SK-N-SH treated with all-trans-retinoic acid at 6 μM for 48 hours (cell line): ENCODE results near the gene CD63.

Experiments used
- ARNTL ChIP-seq: fragments of 450-650 bp; formaldehyde crosslinking; IDR thresholded peaks from 2 replicates; pipeline ENCODE4 v1.5.0; 2020; ENCODE audit warnings: low read depth, mild to moderate bottlenecking, moderate library complexity, borderline replicate concordance
- BACH2 ChIP-seq: fragments of 250-450 bp; sonication (Bioruptor Pico); IDR thresholded peaks from 2 replicates; pipeline ENCODE4 v1.9.0; 2021; ENCODE audit warnings: mild to moderate bottlenecking, borderline replicate concordance
- ESRRG ChIP-seq: fragments of 250-450 bp; sonication (Bioruptor Pico); IDR thresholded peaks from 2 replicates; pipeline ENCODE4 v1.6.1; 2021; ENCODE audit warnings: mild to moderate bottlenecking
- GLIS3 ChIP-seq: fragments of 250-450 bp; sonication (Bioruptor Pico); IDR thresholded peaks from 2 replicates; pipeline ENCODE4 v1.5.0; 2020; ENCODE audit warnings: mild to moderate bottlenecking, moderate library complexity
- OSR1 ChIP-seq: fragments of 250-450 bp; sonication (Bioruptor Pico); IDR thresholded peaks from 2 replicates; pipeline ENCODE4 v1.8.0; 2022; ENCODE audit warnings: moderate library complexity, mild to moderate bottlenecking, inconsistent platforms
- PPARA ChIP-seq: fragments of 250-450 bp; sonication (Bioruptor Pico); IDR thresholded peaks from 2 replicates; pipeline ENCODE4 v1.5.0; 2020; ENCODE audit warnings: mild to moderate bottlenecking, borderline replicate concordance
- RARB ChIP-seq: fragments of 250-450 bp; sonication (Bioruptor Pico); IDR thresholded peaks from 2 replicates; pipeline ENCODE4 v1.8.0; 2021; ENCODE audit warnings: mild to moderate bottlenecking, moderate library complexity
- TOX ChIP-seq: fragments of 250-450 bp; sonication (Bioruptor Pico); IDR thresholded peaks from 2 replicates; pipeline ENCODE4 v1.8.0; 2021; ENCODE audit warnings: mild to moderate bottlenecking, moderate library complexity, borderline replicate concordance
- ZFP3 ChIP-seq: fragments of 250-450 bp; sonication (Bioruptor Pico); IDR thresholded peaks from 2 replicates; pipeline ENCODE4 v1.5.0; 2020; ENCODE audit warnings: mild to moderate bottlenecking, moderate library complexity
- TF ChIP-seq, protein P1 (sequence below): fragments of 250-450 bp; sonication (Bioruptor Pico); IDR thresholded peaks from 2 replicates; pipeline ENCODE4 v1.8.0; 2021; ENCODE audit warnings: low read depth, mild to moderate bottlenecking, moderate library complexity, borderline replicate concordance
- TF ChIP-seq, protein P2 (sequence below): fragments of 250-450 bp; sonication (Bioruptor Pico); IDR thresholded peaks from 2 replicates; pipeline ENCODE4 v1.8.0; 2020; ENCODE audit warnings: mild to moderate bottlenecking, moderate library complexity, borderline replicate concordance
- TF ChIP-seq, protein P3 (sequence below): fragments of 250-450 bp; sonication (Bioruptor Pico); IDR thresholded peaks from 2 replicates; pipeline ENCODE4 v1.5.1; 2020; ENCODE audit warnings: low read depth, mild to moderate bottlenecking, moderate library complexity
- TF ChIP-seq, protein P4 (sequence below): fragments of 250-450 bp; sonication (Bioruptor Pico); IDR thresholded peaks from 2 replicates; pipeline ENCODE4 v1.5.1; 2021; ENCODE audit warnings: mild to moderate bottlenecking, moderate library complexity

DNA sequence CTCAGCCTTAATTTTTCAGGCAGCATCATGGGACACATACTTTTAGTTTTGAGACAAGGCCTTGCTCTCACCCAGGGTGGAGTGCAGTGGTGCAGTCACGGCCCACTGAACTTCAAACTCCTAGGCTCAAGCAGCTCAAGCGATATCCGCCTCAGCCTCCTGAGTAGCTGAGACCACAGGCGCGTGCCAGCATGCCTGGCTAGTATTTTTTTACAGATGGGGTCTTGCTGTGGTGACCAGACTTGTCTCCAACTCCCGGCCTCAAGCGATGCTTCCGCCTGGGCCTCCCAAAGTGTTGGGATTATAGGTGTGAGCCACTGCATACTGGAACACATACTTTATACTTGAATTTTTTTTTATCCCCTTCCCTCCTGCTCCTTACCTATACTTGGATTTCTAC lies 5.9 kb downstream of the CD63 start:
- TF ChIP-seq RARB (CRISPR knock-in tag) (no peak), PPARA (CRISPR knock-in tag) (no peak), GLIS3 (CRISPR knock-in tag) (no peak), ESRRG (CRISPR knock-in tag) (no peak), ZFP3 (CRISPR knock-in tag) (no peak), ARNTL (CRISPR knock-in tag) (no peak), TOX (CRISPR knock-in tag) (no peak), OSR1 (CRISPR knock-in tag) (no peak), BACH2 (CRISPR knock-in tag) (no peak)
- TF ChIP-seq, protein P1, sequence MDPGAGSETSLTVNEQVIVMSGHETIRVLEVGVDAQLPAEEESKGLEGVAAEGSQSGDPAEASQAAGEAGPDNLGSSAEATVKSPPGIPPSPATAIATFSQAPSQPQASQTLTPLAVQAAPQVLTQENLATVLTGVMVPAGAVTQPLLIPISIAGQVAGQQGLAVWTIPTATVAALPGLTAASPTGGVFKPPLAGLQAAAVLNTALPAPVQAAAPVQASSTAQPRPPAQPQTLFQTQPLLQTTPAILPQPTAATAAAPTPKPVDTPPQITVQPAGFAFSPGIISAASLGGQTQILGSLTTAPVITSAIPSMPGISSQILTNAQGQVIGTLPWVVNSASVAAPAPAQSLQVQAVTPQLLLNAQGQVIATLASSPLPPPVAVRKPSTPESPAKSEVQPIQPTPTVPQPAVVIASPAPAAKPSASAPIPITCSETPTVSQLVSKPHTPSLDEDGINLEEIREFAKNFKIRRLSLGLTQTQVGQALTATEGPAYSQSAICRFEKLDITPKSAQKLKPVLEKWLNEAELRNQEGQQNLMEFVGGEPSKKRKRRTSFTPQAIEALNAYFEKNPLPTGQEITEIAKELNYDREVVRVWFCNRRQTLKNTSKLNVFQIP (CRISPR knock-in tag): no peak
- TF ChIP-seq, protein P2, sequence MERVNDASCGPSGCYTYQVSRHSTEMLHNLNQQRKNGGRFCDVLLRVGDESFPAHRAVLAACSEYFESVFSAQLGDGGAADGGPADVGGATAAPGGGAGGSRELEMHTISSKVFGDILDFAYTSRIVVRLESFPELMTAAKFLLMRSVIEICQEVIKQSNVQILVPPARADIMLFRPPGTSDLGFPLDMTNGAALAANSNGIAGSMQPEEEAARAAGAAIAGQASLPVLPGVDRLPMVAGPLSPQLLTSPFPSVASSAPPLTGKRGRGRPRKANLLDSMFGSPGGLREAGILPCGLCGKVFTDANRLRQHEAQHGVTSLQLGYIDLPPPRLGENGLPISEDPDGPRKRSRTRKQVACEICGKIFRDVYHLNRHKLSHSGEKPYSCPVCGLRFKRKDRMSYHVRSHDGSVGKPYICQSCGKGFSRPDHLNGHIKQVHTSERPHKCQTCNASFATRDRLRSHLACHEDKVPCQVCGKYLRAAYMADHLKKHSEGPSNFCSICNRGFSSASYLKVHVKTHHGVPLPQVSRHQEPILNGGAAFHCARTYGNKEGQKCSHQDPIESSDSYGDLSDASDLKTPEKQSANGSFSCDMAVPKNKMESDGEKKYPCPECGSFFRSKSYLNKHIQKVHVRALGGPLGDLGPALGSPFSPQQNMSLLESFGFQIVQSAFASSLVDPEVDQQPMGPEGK: no peak
- TF ChIP-seq, protein P3, sequence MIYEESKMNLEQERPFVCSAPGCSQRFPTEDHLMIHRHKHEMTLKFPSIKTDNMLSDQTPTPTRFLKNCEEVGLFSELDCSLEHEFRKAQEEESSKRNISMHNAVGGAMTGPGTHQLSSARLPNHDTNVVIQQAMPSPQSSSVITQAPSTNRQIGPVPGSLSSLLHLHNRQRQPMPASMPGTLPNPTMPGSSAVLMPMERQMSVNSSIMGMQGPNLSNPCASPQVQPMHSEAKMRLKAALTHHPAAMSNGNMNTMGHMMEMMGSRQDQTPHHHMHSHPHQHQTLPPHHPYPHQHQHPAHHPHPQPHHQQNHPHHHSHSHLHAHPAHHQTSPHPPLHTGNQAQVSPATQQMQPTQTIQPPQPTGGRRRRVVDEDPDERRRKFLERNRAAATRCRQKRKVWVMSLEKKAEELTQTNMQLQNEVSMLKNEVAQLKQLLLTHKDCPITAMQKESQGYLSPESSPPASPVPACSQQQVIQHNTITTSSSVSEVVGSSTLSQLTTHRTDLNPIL (CRISPR knock-in tag): no peak
- TF ChIP-seq, protein P4, sequence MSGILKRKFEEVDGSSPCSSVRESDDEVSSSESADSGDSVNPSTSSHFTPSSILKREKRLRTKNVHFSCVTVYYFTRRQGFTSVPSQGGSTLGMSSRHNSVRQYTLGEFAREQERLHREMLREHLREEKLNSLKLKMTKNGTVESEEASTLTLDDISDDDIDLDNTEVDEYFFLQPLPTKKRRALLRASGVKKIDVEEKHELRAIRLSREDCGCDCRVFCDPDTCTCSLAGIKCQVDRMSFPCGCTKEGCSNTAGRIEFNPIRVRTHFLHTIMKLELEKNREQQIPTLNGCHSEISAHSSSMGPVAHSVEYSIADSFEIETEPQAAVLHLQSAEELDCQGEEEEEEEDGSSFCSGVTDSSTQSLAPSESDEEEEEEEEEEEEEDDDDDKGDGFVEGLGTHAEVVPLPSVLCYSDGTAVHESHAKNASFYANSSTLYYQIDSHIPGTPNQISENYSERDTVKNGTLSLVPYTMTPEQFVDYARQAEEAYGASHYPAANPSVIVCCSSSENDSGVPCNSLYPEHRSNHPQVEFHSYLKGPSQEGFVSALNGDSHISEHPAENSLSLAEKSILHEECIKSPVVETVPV (CRISPR knock-in tag): no peak
